Neural progenitor cell (in vitro differentiated cells): ENCODE results near the gene PLA2G2C. TPM values are rescaled to one million over a fixed set of nuclear protein-coding genes. Genes with fewer than 3 reads are reported as not detected.

Experiments used
- DNase-seq: peaks from one replicate; pipeline ENCODE4 v3.0.0-alpha.2; 2016; ENCODE audit warnings: low spot score
- H2AFZ ChIP-seq: fragments of 200-600 bp; sonication (generic); replicated peaks from 2 replicates; pipeline ENCODE4 v1.6.1; 2016; ENCODE audit warnings: antibody characterized with exemption
- H3F3A ChIP-seq: fragments of 200-600 bp; sonication (generic); 2 replicates; pipeline ENCODE4 v1.6.1; 2016; ENCODE audit warnings: antibody characterized with exemption, low read depth
- H3K27ac ChIP-seq: fragments of 200-600 bp; sonication (generic); 2 replicates; pipeline ENCODE4 v1.5.1; 2016; ENCODE audit warnings: mild to moderate bottlenecking
- H3K27me3 ChIP-seq: fragments of 200-600 bp; sonication (generic); 2 replicates; pipeline ENCODE4 v1.6.1; 2016; ENCODE audit warnings: mild to moderate bottlenecking, moderate library complexity
- H3K36me3 ChIP-seq: fragments of 200-600 bp; sonication (generic); 2 replicates; pipeline ENCODE4 v1.5.1; 2016
- H3K4me1 ChIP-seq: fragments of 200-600 bp; sonication (generic); 2 replicates; pipeline ENCODE4 v1.6.1; 2016; ENCODE audit warnings: mixed run types
- H3K4me2 ChIP-seq: fragments of 200-600 bp; sonication (generic); 2 replicates; pipeline ENCODE4 v1.6.1; 2016
- H3K4me3 ChIP-seq: fragments of 200-600 bp; sonication (generic); 2 replicates; pipeline ENCODE4 v1.5.1; 2016
- H3K79me2 ChIP-seq: fragments of 200-600 bp; sonication (generic); 2 replicates; pipeline ENCODE4 v1.6.1; 2016; ENCODE audit warnings: low read depth
- H3K9ac ChIP-seq: fragments of 200-600 bp; sonication (generic); 2 replicates; pipeline ENCODE4 v1.6.1; 2016
- H3K9me3 ChIP-seq: fragments of 200-600 bp; sonication (generic); 2 replicates; pipeline ENCODE4 v1.5.1; 2016; ENCODE audit warnings: low read depth
- H4K20me1 ChIP-seq: fragments of 200-600 bp; sonication (generic); 2 replicates; pipeline ENCODE4 v1.6.1; 2016; ENCODE audit warnings: low read depth
- H3K27ac Mint-ChIP-seq: 3 replicates; pipeline ENCODE4 v1.8.0; 2021; ENCODE audit warnings: mixed read lengths
- H3K27me3 Mint-ChIP-seq: 2 replicates; pipeline ENCODE4 v1.8.0; 2022; ENCODE audit warnings: low read depth, mild to moderate bottlenecking, inconsistent platforms, moderate library complexity, mixed read lengths; ENCODE audit not compliant: insufficient read depth
- H3K36me3 Mint-ChIP-seq: 3 replicates; pipeline ENCODE4 v1.8.0; 2021; ENCODE audit warnings: mixed read lengths
- H3K4me1 Mint-ChIP-seq: 3 replicates; pipeline ENCODE4 v1.8.0; 2021; ENCODE audit warnings: mixed read lengths
- H3K4me3 Mint-ChIP-seq: 3 replicates; pipeline ENCODE4 v1.8.0; 2021; ENCODE audit warnings: mild to moderate bottlenecking, moderate library complexity, mixed read lengths
- H3K9me3 Mint-ChIP-seq: 3 replicates; pipeline ENCODE4 v1.8.0; 2020; ENCODE audit warnings: mixed read lengths
- EZH2 ChIP-seq: fragments of 200-600 bp; sonication (generic); IDR thresholded peaks from 2 replicates; pipeline ENCODE4 v1.6.1; 2017; ENCODE audit warnings: antibody characterized with exemption, mild to moderate bottlenecking, moderate library complexity
- EZH2phosphoT487 ChIP-seq: fragments of 200-600 bp; sonication (generic); IDR thresholded peaks from 2 replicates; pipeline ENCODE4 v1.6.1; 2017; ENCODE audit warnings: antibody characterized with exemption
- total RNA-seq: library from RNA; depleted of rRNA; stranded (reverse); fragments of >200 nt; gene quantifications from 2 replicates; pipeline ENCODE4 v1.2.3, GENCODE V29; 2015; ENCODE audit warnings: low replicate concordance
- TF ChIP-seq, protein P1 (sequence below): fragments of 200-600 bp; sonication (generic); IDR thresholded peaks from 2 replicates; pipeline ENCODE4 v1.5.1; 2017; ENCODE audit warnings: antibody characterized with exemption, mild to moderate bottlenecking

Gene PLA2G2C
- total RNA-seq, 1 donor from 2014 or later = not detected

DNA sequence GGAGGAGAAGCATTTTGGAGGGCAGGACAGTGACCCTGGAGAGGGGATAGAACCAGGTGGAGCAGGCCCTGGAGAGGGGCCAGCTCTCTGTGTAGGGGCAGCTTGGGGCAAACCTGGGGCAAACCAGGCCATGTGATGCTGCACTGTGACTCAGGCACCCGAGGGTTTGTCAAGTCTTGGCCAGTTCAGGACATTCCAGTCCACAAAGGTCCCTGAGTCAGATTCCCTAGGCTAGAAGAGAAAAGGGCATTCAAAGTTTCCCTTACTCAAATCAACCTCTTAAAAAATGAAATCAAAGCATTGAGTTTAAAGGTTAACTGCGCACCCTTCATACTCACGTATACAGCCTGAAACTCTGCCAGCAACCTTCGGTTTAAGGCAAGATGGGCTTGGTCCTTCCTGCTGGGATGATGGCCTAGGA is 25.2 kb upstream of the PLA2G2C start:
- Histone ChIP-seq H2AFZ (no peak overlapping the region), H3K36me3 (no peaks in the 10 kb centered on the region), H3K79me2 (no peaks in the 10 kb centered on the region), H3K9ac (no peak overlapping the region), H3K4me3 (no peak overlapping the region), H3K4me2 (no peak overlapping the region), H3K9me3 (no peaks in the 10 kb centered on the region), H4K20me1 (no peaks in the 10 kb centered on the region), H3K27me3 (peaks cover 39% of the 10 kb centered on the region), H3K27ac (no peak overlapping the region), H3F3A (peaks cover 5% of the 10 kb centered on the region), H3K4me1 (no peaks in the 10 kb centered on the region)
- TF ChIP-seq, protein P1, sequence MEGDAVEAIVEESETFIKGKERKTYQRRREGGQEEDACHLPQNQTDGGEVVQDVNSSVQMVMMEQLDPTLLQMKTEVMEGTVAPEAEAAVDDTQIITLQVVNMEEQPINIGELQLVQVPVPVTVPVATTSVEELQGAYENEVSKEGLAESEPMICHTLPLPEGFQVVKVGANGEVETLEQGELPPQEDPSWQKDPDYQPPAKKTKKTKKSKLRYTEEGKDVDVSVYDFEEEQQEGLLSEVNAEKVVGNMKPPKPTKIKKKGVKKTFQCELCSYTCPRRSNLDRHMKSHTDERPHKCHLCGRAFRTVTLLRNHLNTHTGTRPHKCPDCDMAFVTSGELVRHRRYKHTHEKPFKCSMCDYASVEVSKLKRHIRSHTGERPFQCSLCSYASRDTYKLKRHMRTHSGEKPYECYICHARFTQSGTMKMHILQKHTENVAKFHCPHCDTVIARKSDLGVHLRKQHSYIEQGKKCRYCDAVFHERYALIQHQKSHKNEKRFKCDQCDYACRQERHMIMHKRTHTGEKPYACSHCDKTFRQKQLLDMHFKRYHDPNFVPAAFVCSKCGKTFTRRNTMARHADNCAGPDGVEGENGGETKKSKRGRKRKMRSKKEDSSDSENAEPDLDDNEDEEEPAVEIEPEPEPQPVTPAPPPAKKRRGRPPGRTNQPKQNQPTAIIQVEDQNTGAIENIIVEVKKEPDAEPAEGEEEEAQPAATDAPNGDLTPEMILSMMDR = no peak
- TF ChIP-seq EZH2 = no peak
- no peak for TF ChIP-seq EZH2phosphoT487
- Mint-ChIP-seq H3K4me3 (no peak overlapping the region), H3K27me3 (peaks cover 7% of the 10 kb centered on the region), H3K27ac (no peak overlapping the region), H3K4me1 (peaks cover 6% of the 10 kb centered on the region), H3K36me3 (no peaks in the 10 kb centered on the region), H3K9me3 (no peaks in the 10 kb centered on the region)
- no peak for DNase-seq

DNA sequence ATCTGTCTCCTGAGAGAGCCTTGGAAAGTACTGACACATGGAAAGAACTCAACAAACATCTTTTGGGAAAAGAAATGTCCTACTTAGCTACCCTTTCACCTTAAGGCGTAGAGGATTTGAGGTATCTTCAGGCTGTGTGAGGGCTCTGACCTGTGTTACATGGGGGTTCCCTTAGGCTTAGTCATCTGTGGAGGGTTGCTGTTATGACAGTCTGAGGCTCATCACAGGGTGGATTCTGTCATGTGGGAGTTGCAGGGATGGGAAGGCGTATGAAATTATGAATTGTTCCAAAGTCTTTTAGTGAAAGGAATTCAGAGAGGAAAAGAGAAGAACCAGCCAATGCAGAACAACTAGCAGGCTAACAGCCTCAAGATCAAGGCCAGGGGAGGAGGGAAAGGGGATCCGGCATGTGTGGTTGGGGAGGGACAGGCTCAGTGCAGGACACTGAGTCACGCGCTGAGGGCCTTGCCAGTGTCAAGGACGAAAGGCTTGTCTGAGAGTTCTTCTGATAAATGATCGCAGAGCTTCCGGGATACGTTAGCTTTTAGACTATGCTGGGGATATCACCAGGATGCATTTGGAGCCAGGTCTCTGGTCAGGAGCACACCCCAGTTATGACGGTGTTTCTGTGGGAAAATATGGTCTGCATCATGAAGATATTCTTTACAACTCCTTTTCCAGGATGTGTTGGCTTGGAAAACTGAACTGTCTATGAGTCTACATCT is 24.6 kb upstream of the PLA2G2C start:
- Mint-ChIP-seq H3K4me1 (peaks cover 6% of the 10 kb centered on the region), H3K4me3 (no peak overlapping the region), H3K36me3 (no peaks in the 10 kb centered on the region), H3K9me3 (no peaks in the 10 kb centered on the region), H3K27me3 (peaks cover 7% of the 10 kb centered on the region), H3K27ac (peak overlapping the region; percentile 21)
- Histone ChIP-seq H3K4me1 (no peaks in the 10 kb centered on the region), H3K27ac (no peak overlapping the region), H3K36me3 (no peaks in the 10 kb centered on the region), H3K79me2 (no peaks in the 10 kb centered on the region), H3K4me2 (no peak overlapping the region), H2AFZ (no peak overlapping the region), H3K27me3 (peaks cover 37% of the 10 kb centered on the region), H3K4me3 (no peak overlapping the region), H4K20me1 (no peaks in the 10 kb centered on the region), H3F3A (peaks cover 5% of the 10 kb centered on the region), H3K9ac (no peak overlapping the region), H3K9me3 (no peaks in the 10 kb centered on the region)
- DNase-seq = no peak
- no peak for TF ChIP-seq EZH2
- TF ChIP-seq, protein P1 = no peak
- no peak for TF ChIP-seq EZH2phosphoT487

DNA sequence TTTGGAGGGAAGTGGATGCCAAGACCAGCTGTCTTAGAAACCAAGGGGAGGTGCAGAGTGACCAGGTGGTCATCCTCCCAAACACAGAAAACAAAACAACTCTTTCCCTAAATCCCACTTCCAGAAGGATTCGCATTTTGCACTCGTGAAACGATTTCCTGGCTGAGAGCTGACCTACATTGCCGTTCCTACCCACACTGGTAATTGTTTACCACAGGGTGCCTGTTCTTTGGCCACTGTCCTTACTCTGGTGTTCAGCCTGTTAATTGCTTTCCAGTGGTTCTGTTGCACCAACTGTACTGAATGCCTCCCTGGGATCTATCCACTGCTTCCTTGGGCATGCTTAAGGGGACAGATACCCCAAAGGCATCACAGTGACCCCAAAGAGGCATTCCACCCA is 23.2 kb upstream of the PLA2G2C start:
- Mint-ChIP-seq H3K27me3 (peaks cover 2% of the 10 kb centered on the region), H3K36me3 (no peaks in the 10 kb centered on the region), H3K27ac (no peak overlapping the region), H3K4me1 (peaks cover 6% of the 10 kb centered on the region), H3K9me3 (no peaks in the 10 kb centered on the region), H3K4me3 (no peak overlapping the region)
- Histone ChIP-seq H3K4me1 (no peaks in the 10 kb centered on the region), H3F3A (peaks cover 5% of the 10 kb centered on the region), H3K27me3 (peaks cover 22% of the 10 kb centered on the region), H3K36me3 (no peaks in the 10 kb centered on the region), H3K27ac (no peak overlapping the region), H3K9ac (no peak overlapping the region), H4K20me1 (no peaks in the 10 kb centered on the region), H3K4me3 (no peak overlapping the region), H3K9me3 (no peaks in the 10 kb centered on the region), H3K79me2 (no peaks in the 10 kb centered on the region), H2AFZ (no peak overlapping the region), H3K4me2 (no peak overlapping the region)
- TF ChIP-seq EZH2phosphoT487 (no peak), EZH2 (no peak)
- TF ChIP-seq, protein P1 = no peak
- no peak for DNase-seq
